SU-DHL-6 (cell line): Measurements from ENCODE around the gene TTLL8.

Source experiments
- EZH2phosphoT487 ChIP-seq: fragments of 200-600 bp; sonication (generic), shearing (Covaris generic); conservative IDR thresholded peaks from 2 replicates; pipeline ENCODE4 v1.6.1; 2018; ENCODE audit warnings: mild to moderate bottlenecking, antibody characterized with exemption, low read length, moderate library complexity, mixed read lengths
- TF ChIP-seq, protein P1 (sequence below): fragments of 200-600 bp; sonication (generic); IDR thresholded peaks from one replicate; pipeline ENCODE4 v1.5.1; 2017; ENCODE audit warnings: antibody characterized with exemption, mild to moderate bottlenecking, low read length, moderate library complexity; ENCODE audit not compliant: insufficient read depth, poor library complexity, severe bottlenecking

DNA sequence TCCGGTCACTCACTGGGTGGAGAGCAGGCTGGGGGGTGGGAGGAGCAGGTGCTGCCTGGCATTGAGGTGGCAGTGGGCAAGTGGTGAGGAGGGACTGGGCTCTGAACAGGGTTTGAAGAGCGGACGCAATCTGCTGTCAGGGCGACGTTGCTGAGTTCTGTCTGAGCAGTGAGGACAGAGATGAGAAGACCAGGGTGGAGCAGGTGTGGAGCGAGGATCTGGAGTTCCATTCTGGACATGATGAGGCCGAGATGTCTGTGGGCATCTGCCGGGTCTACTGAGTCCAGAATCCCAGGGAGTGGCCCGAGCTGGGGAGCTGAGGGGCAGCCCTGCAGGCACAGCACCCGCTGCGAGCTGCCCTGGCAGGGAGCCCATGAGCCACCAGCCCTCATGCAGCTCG is 29.5 kb upstream of the TTLL8 start:
- TF ChIP-seq, protein P1, sequence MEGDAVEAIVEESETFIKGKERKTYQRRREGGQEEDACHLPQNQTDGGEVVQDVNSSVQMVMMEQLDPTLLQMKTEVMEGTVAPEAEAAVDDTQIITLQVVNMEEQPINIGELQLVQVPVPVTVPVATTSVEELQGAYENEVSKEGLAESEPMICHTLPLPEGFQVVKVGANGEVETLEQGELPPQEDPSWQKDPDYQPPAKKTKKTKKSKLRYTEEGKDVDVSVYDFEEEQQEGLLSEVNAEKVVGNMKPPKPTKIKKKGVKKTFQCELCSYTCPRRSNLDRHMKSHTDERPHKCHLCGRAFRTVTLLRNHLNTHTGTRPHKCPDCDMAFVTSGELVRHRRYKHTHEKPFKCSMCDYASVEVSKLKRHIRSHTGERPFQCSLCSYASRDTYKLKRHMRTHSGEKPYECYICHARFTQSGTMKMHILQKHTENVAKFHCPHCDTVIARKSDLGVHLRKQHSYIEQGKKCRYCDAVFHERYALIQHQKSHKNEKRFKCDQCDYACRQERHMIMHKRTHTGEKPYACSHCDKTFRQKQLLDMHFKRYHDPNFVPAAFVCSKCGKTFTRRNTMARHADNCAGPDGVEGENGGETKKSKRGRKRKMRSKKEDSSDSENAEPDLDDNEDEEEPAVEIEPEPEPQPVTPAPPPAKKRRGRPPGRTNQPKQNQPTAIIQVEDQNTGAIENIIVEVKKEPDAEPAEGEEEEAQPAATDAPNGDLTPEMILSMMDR: no peak
- no peak for TF ChIP-seq EZH2phosphoT487
